Activated naive CD8-positive, alpha-beta T cell treated with anti-CD3 and anti-CD28 coated beads, Interleukin-2, amount 50 U/mL, for 24 hours (primary cell): Measurements from ENCODE around the gene HNRNPA3.
"Not testable (repeated sequence)": the region's sequence is repeated elsewhere in the genome, so short reads cannot be mapped to it uniquely, and the experiment has no call there.

ENCODE experiments used
- ATAC-seq: fragments of 150-1000 bp; cut with Tn5 transposase; one replicate; pipeline ENCODE4 v1.10.0; 2021
- DNase-seq: peaks from one replicate; pipeline ENCODE4 v3.0.0; 2021
- H3K27ac Mint-ChIP-seq: one replicate; pipeline ENCODE4 v1.8.0; 2021; ENCODE audit warnings: mild to moderate bottlenecking, mixed read lengths
- H3K27me3 Mint-ChIP-seq: one replicate; pipeline ENCODE4 v1.8.0; 2021; ENCODE audit warnings: mixed read lengths
- H3K36me3 Mint-ChIP-seq: one replicate; pipeline ENCODE4 v1.8.0; 2021; ENCODE audit warnings: low read depth, mixed read lengths
- H3K4me1 Mint-ChIP-seq: one replicate; pipeline ENCODE4 v1.8.0; 2021; ENCODE audit warnings: mixed read lengths
- H3K4me3 Mint-ChIP-seq: one replicate; pipeline ENCODE4 v1.8.0; 2021; ENCODE audit warnings: mild to moderate bottlenecking, moderate library complexity, mixed read lengths
- H3K9me3 Mint-ChIP-seq: one replicate; pipeline ENCODE4 v1.8.0; 2021; ENCODE audit warnings: mixed read lengths

HNRNPA3 gene

GRCh38 chr2:177239053-177239452 lies 26.5 kb downstream of the HNRNPA3 start:
- Mint-ChIP-seq H3K27me3 (no peaks in the 10 kb centered on the region), H3K27ac (peak overlapping the region; percentile 85), H3K4me3 (no peak overlapping the region), H3K36me3 (peaks cover 35% of the 10 kb centered on the region), H3K4me1 (peaks cover 65% of the 10 kb centered on the region), H3K9me3 (no peaks in the 10 kb centered on the region)
- no peak for ATAC-seq
- no peak for DNase-seq

- peak overlapping the region; percentile 28 for H3K4me3 Mint-ChIP-seq
- no peaks in the 10 kb centered on the region for H3K27me3 Mint-ChIP-seq
- DNase-seq (no peak), ATAC-seq (peak; percentile 59)
- H3K4me1 Mint-ChIP-seq, result peaks cover 76% of the 10 kb centered on the region
- peak overlapping the region; percentile 85 for H3K27ac Mint-ChIP-seq
- H3K36me3 Mint-ChIP-seq, result peaks cover 38% of the 10 kb centered on the region
- no peaks in the 10 kb centered on the region for H3K9me3 Mint-ChIP-seq
These were observed 27.5 kb downstream of the HNRNPA3 start for GRCh38 chr2:177239932-177240630.

GRCh38 chr2:177241711-177242120 lies 29.1 kb downstream of the HNRNPA3 start:
- H3K27me3 Mint-ChIP-seq, result no peaks in the 10 kb centered on the region
- ATAC-seq (peak; percentile 20), DNase-seq (no peak)
- peak overlapping the region; percentile 7 for H3K4me3 Mint-ChIP-seq
- peaks cover 81% of the 10 kb centered on the region for H3K4me1 Mint-ChIP-seq
- H3K9me3 Mint-ChIP-seq, result no peaks in the 10 kb centered on the region
- peak overlapping the region; percentile 85 for H3K27ac Mint-ChIP-seq
- H3K36me3 Mint-ChIP-seq, result peaks cover 30% of the 10 kb centered on the region

- peak overlapping the region; percentile 85 for H3K27ac Mint-ChIP-seq
- H3K4me3 Mint-ChIP-seq, result peak overlapping the region; percentile 7
- H3K36me3 Mint-ChIP-seq, result peaks cover 30% of the 10 kb centered on the region
- peaks cover 86% of the 10 kb centered on the region for H3K4me1 Mint-ChIP-seq
- H3K27me3 Mint-ChIP-seq, result no peaks in the 10 kb centered on the region
- DNase-seq, result no peak
- no peaks in the 10 kb centered on the region for H3K9me3 Mint-ChIP-seq
- ATAC-seq, result no peak
These were observed 29.8 kb downstream of the HNRNPA3 start for GRCh38 chr2:177242121-177242987.

- Mint-ChIP-seq H3K4me1 (peaks cover 86% of the 10 kb centered on the region), H3K27ac (peak overlapping the region; percentile 85), H3K27me3 (no peaks in the 10 kb centered on the region), H3K9me3 (no peaks in the 10 kb centered on the region), H3K4me3 (no peak overlapping the region), H3K36me3 (peaks cover 29% of the 10 kb centered on the region)
- no peak for ATAC-seq
- DNase-seq, result no peak
These were observed 30.5 kb downstream of the HNRNPA3 start for GRCh38 chr2:177243073-177243472.

GRCh38 chr2:177243476-177243875 lies 30.9 kb downstream of the HNRNPA3 start:
- Mint-ChIP-seq H3K4me1 (peaks cover 82% of the 10 kb centered on the region), H3K4me3 (no peak overlapping the region), H3K27ac (peak overlapping the region; percentile 85), H3K9me3 (no peaks in the 10 kb centered on the region), H3K27me3 (no peaks in the 10 kb centered on the region), H3K36me3 (peaks cover 29% of the 10 kb centered on the region)
- no peak for ATAC-seq
- no peak for DNase-seq

- no peaks in the 10 kb centered on the region for H3K9me3 Mint-ChIP-seq
- no peaks in the 10 kb centered on the region for H3K27me3 Mint-ChIP-seq
- ATAC-seq (peak; percentile 63), DNase-seq (no peak)
- H3K27ac Mint-ChIP-seq, result peak overlapping the region; percentile 85
- H3K36me3 Mint-ChIP-seq, result peaks cover 33% of the 10 kb centered on the region
- peaks cover 81% of the 10 kb centered on the region for H3K4me1 Mint-ChIP-seq
- H3K4me3 Mint-ChIP-seq, result no peak overlapping the region
These were observed 31.7 kb downstream of the HNRNPA3 start for GRCh38 chr2:177244244-177244771.

GRCh38 chr2:177245010-177245422 lies 32.4 kb downstream of the HNRNPA3 start:
- H3K4me3 Mint-ChIP-seq, result no peak overlapping the region
- H3K36me3 Mint-ChIP-seq, result peaks cover 30% of the 10 kb centered on the region
- H3K27me3 Mint-ChIP-seq, result no peaks in the 10 kb centered on the region
- H3K4me1 Mint-ChIP-seq, result peaks cover 78% of the 10 kb centered on the region
- no peaks in the 10 kb centered on the region for H3K9me3 Mint-ChIP-seq
- peak overlapping the region; percentile 55 for H3K27ac Mint-ChIP-seq
- no peak for DNase-seq
- ATAC-seq, result no peak

GRCh38 chr2:177246000-177246399 lies 33.4 kb downstream of the HNRNPA3 start:
- DNase-seq, result no peak
- Mint-ChIP-seq H3K27ac (peak overlapping the region; percentile 35), H3K27me3 (no peaks in the 10 kb centered on the region), H3K36me3 (peaks cover 30% of the 10 kb centered on the region), H3K4me1 (peaks cover 78% of the 10 kb centered on the region), H3K9me3 (no peaks in the 10 kb centered on the region), H3K4me3 (no peak overlapping the region)
- no peak for ATAC-seq

- peaks cover 31% of the 10 kb centered on the region for H3K36me3 Mint-ChIP-seq
- not testable (repeated sequence) for H3K4me3 Mint-ChIP-seq, DNase-seq, H3K9me3 Mint-ChIP-seq, ATAC-seq, H3K27me3 Mint-ChIP-seq
- peak overlapping the region; percentile 35 for H3K27ac Mint-ChIP-seq
- H3K4me1 Mint-ChIP-seq, result peaks cover 78% of the 10 kb centered on the region
These were observed 34.0 kb downstream of the HNRNPA3 start for GRCh38 chr2:177246523-177247030.

GRCh38 chr2:177247693-177248262 lies 35.2 kb downstream of the HNRNPA3 start:
- ATAC-seq (no peak), DNase-seq (no peak)
- H3K9me3 Mint-ChIP-seq, result no peaks in the 10 kb centered on the region
- H3K27me3 Mint-ChIP-seq, result no peaks in the 10 kb centered on the region
- peaks cover 78% of the 10 kb centered on the region for H3K4me1 Mint-ChIP-seq
- no peak overlapping the region for H3K4me3 Mint-ChIP-seq
- H3K27ac Mint-ChIP-seq, result peak overlapping the region; percentile 22
- H3K36me3 Mint-ChIP-seq, result peaks cover 35% of the 10 kb centered on the region

- Mint-ChIP-seq H3K4me3 (no peak overlapping the region), H3K27me3 (no peaks in the 10 kb centered on the region), H3K9me3 (no peaks in the 10 kb centered on the region), H3K27ac (no peak overlapping the region), H3K4me1 (peaks cover 82% of the 10 kb centered on the region), H3K36me3 (peaks cover 44% of the 10 kb centered on the region)
- no peak for DNase-seq
- no peak for ATAC-seq
These were observed 36.4 kb downstream of the HNRNPA3 start for GRCh38 chr2:177249038-177249437.

- Mint-ChIP-seq H3K4me3 (no peak overlapping the region), H3K27me3 (no peaks in the 10 kb centered on the region), H3K9me3 (no peaks in the 10 kb centered on the region), H3K36me3 (peaks cover 44% of the 10 kb centered on the region), H3K4me1 (peaks cover 82% of the 10 kb centered on the region), H3K27ac (peak overlapping the region; percentile 85)
- no peak for ATAC-seq
- no peak for DNase-seq
These were observed 37.9 kb downstream of the HNRNPA3 start for GRCh38 chr2:177250461-177250860.

GRCh38 chr2:177251165-177251542 lies 38.6 kb downstream of the HNRNPA3 start:
- no peaks in the 10 kb centered on the region for H3K9me3 Mint-ChIP-seq
- no peak overlapping the region for H3K4me3 Mint-ChIP-seq
- peaks cover 46% of the 10 kb centered on the region for H3K36me3 Mint-ChIP-seq
- H3K27me3 Mint-ChIP-seq, result no peaks in the 10 kb centered on the region
- no peak for DNase-seq
- H3K4me1 Mint-ChIP-seq, result peaks cover 81% of the 10 kb centered on the region
- ATAC-seq, result no peak
- peak overlapping the region; percentile 85 for H3K27ac Mint-ChIP-seq
